HEK293 (cell line): ENCODE data around the gene ZC3H7B.

ENCODE experiments used
- CTCF ChIA-PET: fragments of 350-600 bp; formaldehyde crosslinking; extraction: SDS; loops from one replicate; lab custom pipeline; 2021; ENCODE audit warnings: antibody characterized with exemption; lab: Yijun Ruan, JAX
- POLR2A ChIA-PET: fragments of 300-600 bp; formaldehyde crosslinking; extraction: SDS; loops from one replicate; lab custom pipeline; 2020; ENCODE audit warnings: antibody characterized with exemption, inconsistent platforms; lab: Yijun Ruan, JAX
- H3K27ac ChIP-seq: fragments of 200-500 bp; sonication (Bioruptor generic); 2 replicates; pipeline ENCODE4 v1.5.1; 2014; ENCODE audit warnings: low read depth, low read length, control low read depth, inconsistent platforms; ENCODE audit errors: extremely low read depth
- H3K36me3 ChIP-seq, 2 experiments: fragments of 200-500 bp in 1 of 2; sonication (Bioruptor generic) in 1 of 2; 1 replicate in 1 of 2; 2 replicates in 1 of 2; pipeline ENCODE4 v1.5.1; 2014 to 2017; ENCODE audit warnings: inconsistent platforms in 2 of 2, low read length in 2 of 2; ENCODE audit not compliant: control insufficient read depth in 2 of 2, insufficient read depth in 1 of 2
- H3K4me1 ChIP-seq: fragments of 200-500 bp; sonication (Bioruptor generic); 2 replicates; pipeline ENCODE4 v1.5.1; 2014; ENCODE audit warnings: mild to moderate bottlenecking, low read length, inconsistent platforms; ENCODE audit not compliant: control insufficient read depth, insufficient read depth
- H3K4me3 ChIP-seq: 2 replicates; pipeline ENCODE4 v1.5.1; 2011; ENCODE audit warnings: low read depth, mild to moderate bottlenecking, control low read depth, low read length, moderate library complexity
- H3K9me3 ChIP-seq: fragments of 200-500 bp; sonication (Bioruptor generic); 2 replicates; pipeline ENCODE4 v1.5.1; 2014; ENCODE audit warnings: low read depth, low read length, inconsistent platforms; ENCODE audit not compliant: control insufficient read depth, insufficient read depth
- AEBP2 ChIP-seq: fragments of 450-650 bp; formaldehyde crosslinking; IDR thresholded peaks from 2 replicates; pipeline ENCODE4 v1.5.1; 2016; ENCODE audit warnings: missing biosample characterization, missing genetic modification characterization, borderline replicate concordance
- HIC1 ChIP-seq: fragments of 450-650 bp; formaldehyde crosslinking; IDR thresholded peaks from 2 replicates; pipeline ENCODE4 v1.5.1; 2016; ENCODE audit warnings: missing biosample characterization, missing genetic modification characterization
- MZF1 ChIP-seq: fragments of 450-650 bp; formaldehyde crosslinking; IDR thresholded peaks from 2 replicates; pipeline ENCODE4 v1.5.1; 2017; ENCODE audit warnings: missing biosample characterization, missing genetic modification characterization, borderline replicate concordance
- PRDM4 ChIP-seq: fragments of 450-650 bp; formaldehyde crosslinking; IDR thresholded peaks from 2 replicates; pipeline ENCODE4 v1.5.1; 2017; ENCODE audit warnings: missing biosample characterization, missing genetic modification characterization
- REPIN1 ChIP-seq: fragments of 450-650 bp; formaldehyde crosslinking; IDR thresholded peaks from 2 replicates; pipeline ENCODE4 v1.5.1; 2017; ENCODE audit warnings: missing biosample characterization, missing genetic modification characterization, low read depth
- SP7 ChIP-seq: fragments of 450-650 bp; formaldehyde crosslinking; IDR thresholded peaks from 2 replicates; pipeline ENCODE4 v1.5.1; 2016; ENCODE audit warnings: missing biosample characterization, missing genetic modification characterization
- ZBTB10 ChIP-seq: fragments of 450-650 bp; formaldehyde crosslinking; IDR thresholded peaks from 2 replicates; pipeline ENCODE4 v1.5.1; 2016; ENCODE audit warnings: missing biosample characterization, missing genetic modification characterization
- ZBTB21 ChIP-seq: fragments of 450-650 bp; formaldehyde crosslinking; IDR thresholded peaks from 2 replicates; pipeline ENCODE4 v1.5.1; 2017; ENCODE audit warnings: missing biosample characterization, missing genetic modification characterization
- ZNF121 ChIP-seq: fragments of 450-650 bp; formaldehyde crosslinking; IDR thresholded peaks from 2 replicates; pipeline ENCODE4 v1.5.1; 2016; ENCODE audit warnings: missing biosample characterization, missing genetic modification characterization
- ZNF202 ChIP-seq: fragments of 450-650 bp; formaldehyde crosslinking; IDR thresholded peaks from 2 replicates; pipeline ENCODE4 v1.5.1; 2016; ENCODE audit warnings: missing biosample characterization, missing genetic modification characterization, borderline replicate concordance
- ZNF292 ChIP-seq: fragments of 450-650 bp; formaldehyde crosslinking; IDR thresholded peaks from 2 replicates; pipeline ENCODE4 v1.5.1; 2016; ENCODE audit warnings: low read depth, missing biosample characterization, missing genetic modification characterization, borderline replicate concordance
- ZNF391 ChIP-seq: fragments of 450-650 bp; formaldehyde crosslinking; IDR thresholded peaks from 2 replicates; pipeline ENCODE4 v1.5.1; 2016; ENCODE audit warnings: low read depth, missing biosample characterization, missing genetic modification characterization, borderline replicate concordance
- ZNF473 ChIP-seq: fragments of 450-650 bp; formaldehyde crosslinking; IDR thresholded peaks from 2 replicates; pipeline ENCODE4 v1.5.1; 2017; ENCODE audit warnings: missing biosample characterization, missing genetic modification characterization
- ZNF629 ChIP-seq: fragments of 450-650 bp; formaldehyde crosslinking; IDR thresholded peaks from 2 replicates; pipeline ENCODE4 v1.5.1; 2017; ENCODE audit warnings: missing biosample characterization, missing genetic modification characterization
- ZNF664 ChIP-seq: fragments of 450-650 bp; formaldehyde crosslinking; IDR thresholded peaks from 2 replicates; pipeline ENCODE4 v1.5.1; 2016; ENCODE audit warnings: missing biosample characterization, missing genetic modification characterization
- ZNF701 ChIP-seq: fragments of 450-650 bp; formaldehyde crosslinking; IDR thresholded peaks from 2 replicates; pipeline ENCODE4 v1.5.1; 2016; ENCODE audit warnings: missing biosample characterization, missing genetic modification characterization
- ZNF768 ChIP-seq: fragments of 450-650 bp; formaldehyde crosslinking; IDR thresholded peaks from 2 replicates; pipeline ENCODE4 v1.5.1; 2018; ENCODE audit warnings: missing biosample characterization, mild to moderate bottlenecking, missing genetic modification characterization
- ZNF776 ChIP-seq: fragments of 450-650 bp; formaldehyde crosslinking; IDR thresholded peaks from 2 replicates; pipeline ENCODE4 v1.5.0; 2017; ENCODE audit warnings: missing biosample characterization, missing genetic modification characterization, borderline replicate concordance

Gene ZC3H7B

GRCh38 chr22:41355895-41356294 is 54.6 kb downstream of the ZC3H7B start:
- ChIA-PET CTCF (interaction anchor here (0.8 kb wide), 1 partner anchor 10 kb away, joined by 4 read pairs; no protein-coding TSS in a partner anchor), POLR2A (interaction anchor here (2.5 kb wide), 1 partner anchor 25 kb away, joined by 8 read pairs; the partner anchor contains the start of gene TEF)
- H3K27ac ChIP-seq, result no peak overlapping the region
- H3K4me1 ChIP-seq, result no peaks in the 10 kb centered on the region
- no peak overlapping the region for H3K4me3 ChIP-seq
- TF ChIP-seq ZNF202 (no peak), ZNF768 (no peak), MZF1 (tag by site-specific recombination) (no peak), ZBTB21 (tag by site-specific recombination) (no peak), ZNF776 (tag by site-specific recombination) (no peak), AEBP2 (tag by site-specific recombination) (no peak), HIC1 (no peak), SP7 (tag by site-specific recombination) (no peak), ZNF121 (no peak), PRDM4 (tag by site-specific recombination) (no peak), ZNF701 (no peak), ZNF629 (tag by site-specific recombination) (no peak), ZNF473 (tag by site-specific recombination) (no peak), REPIN1 (tag by site-specific recombination) (no peak), ZNF664 (no peak), ZNF391 (no peak), ZBTB10 (tag by site-specific recombination) (no peak), ZNF292 (tag by site-specific recombination) (no peak)
- no peaks in the 10 kb centered on the region for H3K9me3 ChIP-seq
- H3K36me3 ChIP-seq, result peaks cover 0 to 79% of the 10 kb centered on the region in 2 experiments; a peak in 2 of 3 replicates
